HG02623 (cell line): Measurements from ENCODE around the gene KRTAP10-10.
"Not testable (repeated sequence)": the region's sequence is repeated elsewhere in the genome, so short reads cannot be mapped to it uniquely, and the experiment has no call there.

ENCODE experiments used
- ATAC-seq: cut with Tn5 transposase; IDR thresholded peaks from one replicate; pipeline ENCODE4 v1.9.1; 2021; ENCODE audit warnings: moderate library complexity; ENCODE audit not compliant: unreplicated experiment

Gene KRTAP10-10

GRCh38 chr21:44601596-44602462 lies 35.3 kb upstream of the KRTAP10-10 start:
- no peak for ATAC-seq

DNA sequence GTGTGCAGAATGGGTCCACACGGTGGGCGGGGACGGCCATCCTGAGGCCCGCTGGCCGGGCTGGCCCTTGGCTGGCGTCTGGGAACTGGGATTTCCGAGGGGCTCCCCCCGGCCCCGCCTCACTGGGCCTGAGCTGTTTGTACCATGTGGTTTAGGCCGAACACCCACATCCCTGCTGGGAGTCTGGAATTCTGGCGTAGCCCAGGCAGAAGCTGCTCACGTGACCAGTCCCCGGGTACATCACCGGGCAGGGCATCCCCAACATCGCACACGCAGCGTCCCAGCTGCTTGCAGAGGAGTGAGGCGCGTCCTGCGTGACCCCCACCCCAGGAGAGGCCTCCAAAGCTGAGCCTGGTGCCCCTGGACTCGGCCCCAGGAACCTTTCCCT lies 34.7 kb upstream of the KRTAP10-10 start:
- ATAC-seq = no peak

DNA sequence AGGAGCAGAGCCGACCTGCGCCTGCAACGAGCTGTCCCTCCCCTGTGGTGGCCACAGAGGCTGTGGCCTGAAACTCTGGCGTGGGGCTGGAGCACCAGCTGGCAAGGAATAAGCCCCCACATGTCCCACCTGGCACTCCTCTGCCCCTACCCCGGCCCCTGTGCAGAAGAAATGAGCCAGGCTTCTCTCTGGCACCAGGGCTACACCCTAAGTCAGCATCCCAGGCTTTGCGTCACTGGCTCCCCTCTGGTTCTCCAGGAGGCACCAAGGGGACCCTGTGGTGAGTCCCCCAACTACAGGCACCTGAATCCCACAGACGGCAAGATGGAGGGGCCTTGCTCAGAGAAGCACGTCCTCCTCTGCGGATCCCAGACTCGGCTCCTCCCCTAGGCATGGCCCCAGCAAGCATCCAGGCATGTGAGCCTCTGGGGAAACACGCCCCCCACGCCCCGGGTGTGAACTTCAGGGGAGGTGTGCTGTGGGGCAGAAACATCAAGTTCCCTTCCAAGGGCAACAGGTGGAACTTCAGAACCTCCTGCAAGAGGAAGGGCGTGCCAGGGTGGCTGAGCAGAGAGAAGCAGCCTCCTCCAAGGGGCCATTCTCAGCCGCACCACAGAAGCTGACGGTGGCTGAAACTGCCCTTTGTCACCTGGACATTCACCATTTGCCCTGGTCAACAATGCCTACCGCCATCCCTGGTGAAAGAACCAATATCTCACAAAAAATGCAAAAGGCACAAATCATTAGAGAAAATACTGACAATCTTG lies 33.9 kb upstream of the KRTAP10-10 start:
- no peak for ATAC-seq

GRCh38 chr21:44603911-44604310 lies 33.2 kb upstream of the KRTAP10-10 start:
- no peak for ATAC-seq

GRCh38 chr21:44606495-44606894 lies 30.7 kb upstream of the KRTAP10-10 start:
- no peak for ATAC-seq

- ATAC-seq = no peak
Measured at GRCh38 chr21:44609193-44609592, 28.0 kb upstream of the KRTAP10-10 start.

- ATAC-seq = not testable (repeated sequence)
Measured at GRCh38 chr21:44610157-44610843, 26.9 kb upstream of the KRTAP10-10 start.

GRCh38 chr21:44611551-44611950 lies 25.6 kb upstream of the KRTAP10-10 start:
- ATAC-seq = no peak

DNA sequence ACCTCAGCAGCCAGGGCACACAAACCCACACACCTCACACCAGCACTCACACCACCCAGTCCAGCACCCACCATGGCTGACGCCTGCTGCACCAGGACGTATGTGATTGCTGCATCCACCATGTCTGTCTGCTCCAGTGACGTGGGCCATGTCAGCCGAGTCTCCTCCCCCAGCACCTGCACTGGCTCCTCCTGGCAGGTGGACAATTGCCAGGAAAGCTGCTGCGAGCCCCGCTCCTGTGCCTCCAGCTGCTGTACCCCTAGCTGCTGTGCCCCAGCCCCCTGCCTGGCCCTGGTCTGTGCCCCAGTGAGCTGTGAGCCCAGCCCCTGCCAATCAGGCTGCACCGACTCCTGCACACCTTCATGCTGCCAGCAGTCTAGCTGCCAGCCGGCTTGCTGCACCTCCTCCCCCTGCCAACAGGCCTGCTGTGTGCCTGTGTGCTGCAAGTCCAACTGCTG lies 25.1 kb upstream of the KRTAP10-10 start, which contains the start of gene KRTAP10-8:
Gene KRTAP10-8 (plus strand): TSS at position 51 of the 458 bp plus-strand sequence. CDS start 22 bp downstream, at position 73.
- no peak for ATAC-seq

GRCh38 chr21:44612669-44613229 lies 24.4 kb upstream of the KRTAP10-10 start:
- ATAC-seq = no peak

DNA sequence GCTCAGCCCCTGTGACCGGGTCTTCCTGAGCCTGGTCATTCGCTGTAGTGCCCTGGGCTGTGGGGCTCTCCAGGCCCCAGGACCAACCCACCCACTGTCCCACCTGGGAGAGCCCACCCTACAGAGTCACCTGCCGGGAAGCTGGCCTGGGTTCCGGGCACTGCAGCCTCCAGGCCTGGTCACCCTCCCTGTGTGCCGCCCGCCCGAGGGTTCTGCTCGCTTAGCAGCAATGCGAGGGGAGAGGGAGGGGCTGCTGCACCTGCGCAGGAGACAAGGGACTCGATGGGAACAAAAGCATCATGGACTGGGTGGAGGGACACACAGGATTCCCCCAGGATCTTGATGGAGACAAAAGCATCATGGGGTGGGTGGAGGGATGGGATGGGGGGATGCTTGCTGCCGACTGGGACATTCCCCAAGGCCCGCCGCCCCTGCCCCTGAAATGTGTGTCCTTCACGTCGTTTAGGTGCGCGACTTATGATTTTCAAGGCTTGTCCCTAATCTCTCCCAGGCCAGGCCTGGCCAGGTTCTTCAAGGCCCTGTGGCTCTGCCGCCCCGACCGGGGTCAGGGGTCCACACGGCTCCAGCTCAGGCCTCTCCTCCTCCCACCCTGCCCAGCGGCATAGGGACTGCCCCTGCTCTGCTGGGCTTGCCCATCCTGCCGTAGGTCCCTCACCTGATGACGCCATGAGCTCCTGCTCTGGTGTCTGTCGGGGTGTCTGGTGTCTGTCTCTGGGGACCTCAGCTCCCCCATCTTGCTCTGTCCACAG lies 23.6 kb upstream of the KRTAP10-10 start:
- no peak for ATAC-seq

- no peak for ATAC-seq
Measured at GRCh38 chr21:44614161-44614631, 23.0 kb upstream of the KRTAP10-10 start.

DNA sequence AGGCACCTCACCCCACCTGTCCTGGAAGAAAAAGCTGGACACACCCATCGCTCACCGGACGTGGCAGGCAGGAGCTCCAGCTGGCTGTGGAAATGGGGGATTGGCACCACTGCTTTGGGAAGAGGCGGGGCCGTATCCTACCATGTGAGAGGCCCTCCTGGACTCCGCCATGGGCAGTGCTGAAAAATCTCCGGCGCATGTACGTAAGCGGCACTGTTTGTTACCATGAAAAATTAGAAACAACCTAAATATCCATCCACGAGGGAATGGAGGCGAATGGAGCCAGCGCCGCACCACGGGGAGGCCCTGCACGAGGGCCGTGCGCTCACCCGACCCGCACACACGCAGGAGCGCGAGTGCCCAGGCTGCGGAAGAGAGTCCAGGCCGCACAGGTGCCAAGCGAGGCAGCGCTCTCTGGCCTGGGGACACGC lies 22.2 kb upstream of the KRTAP10-10 start:
- no peak for ATAC-seq

DNA sequence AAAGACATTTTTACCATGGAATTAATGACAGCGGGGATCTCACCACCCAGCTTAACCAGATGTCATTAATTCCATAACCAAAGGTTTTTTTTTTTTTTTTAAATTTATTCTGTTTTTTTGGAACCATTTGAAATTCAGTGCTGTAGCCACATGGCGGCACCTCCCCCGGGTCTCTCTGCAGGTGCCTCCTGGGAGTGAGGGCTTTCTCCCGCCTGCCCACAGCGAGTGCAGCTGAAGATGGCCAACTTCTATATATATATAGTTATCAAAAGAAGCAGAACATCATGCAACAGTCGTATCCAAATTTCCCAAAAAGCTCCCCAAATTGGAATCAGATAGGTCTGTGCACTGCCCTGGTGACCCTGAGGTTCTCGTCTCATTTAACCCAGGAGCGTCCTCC lies 21.7 kb upstream of the KRTAP10-10 start:
- no peak for ATAC-seq

GRCh38 chr21:44615911-44616590 lies 21.1 kb upstream of the KRTAP10-10 start:
- ATAC-seq = no peak

- ATAC-seq = no peak
Measured at GRCh38 chr21:44616591-44616926, 20.6 kb upstream of the KRTAP10-10 start.

- ATAC-seq = no peak
Measured at GRCh38 chr21:44617071-44617501, 20.1 kb upstream of the KRTAP10-10 start.

- ATAC-seq = no peak
Measured at GRCh38 chr21:44618504-44618903, 18.7 kb upstream of the KRTAP10-10 start.

DNA sequence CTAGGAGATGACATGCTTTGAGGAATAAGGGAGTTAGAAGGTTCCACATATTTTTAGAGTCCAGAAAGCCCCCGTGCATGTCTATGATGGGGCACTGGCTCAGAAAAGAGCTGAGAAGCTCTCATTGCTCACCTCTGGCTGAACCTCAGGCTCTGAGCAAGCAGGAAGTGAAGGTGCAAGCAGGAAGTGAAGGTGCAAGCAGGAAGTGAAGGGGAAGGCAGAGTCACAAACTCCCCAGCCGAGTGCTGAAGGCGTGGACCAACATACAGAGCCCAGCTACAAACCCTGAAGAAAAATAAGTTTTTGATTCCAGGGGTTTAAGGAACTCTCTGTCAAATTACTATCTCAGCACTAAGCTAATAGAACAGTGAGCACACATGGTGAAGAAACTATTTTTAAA lies 18.2 kb upstream of the KRTAP10-10 start:
- no peak for ATAC-seq

DNA sequence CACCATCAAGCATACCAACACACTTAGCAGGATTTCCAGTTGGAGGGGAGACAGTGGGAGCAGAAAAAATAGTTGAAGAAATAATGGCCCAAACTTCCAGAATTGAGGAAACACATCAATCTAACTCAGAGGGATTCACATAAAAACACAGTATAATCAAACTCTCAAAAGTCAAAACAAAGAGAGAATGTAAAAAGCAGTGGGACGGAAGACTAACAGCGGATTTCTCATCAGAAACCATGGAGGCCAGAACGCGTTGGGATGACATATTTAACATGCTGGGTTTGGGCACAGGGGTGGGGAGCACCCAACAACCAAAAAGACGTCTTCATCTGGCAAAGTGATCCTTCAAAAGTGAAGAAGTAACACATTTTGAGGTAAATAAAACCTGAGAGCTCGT lies 17.3 kb upstream of the KRTAP10-10 start:
- no peak for ATAC-seq
